Measurements from ENCODE around the gene KCNH1. TPM values are rescaled to one million over a fixed set of nuclear protein-coding genes. Genes with fewer than 3 reads are reported as not detected.

The KCNH1 gene
- total RNA-seq, 1 donor from 2014 or later = 0.10 TPM

DNA sequence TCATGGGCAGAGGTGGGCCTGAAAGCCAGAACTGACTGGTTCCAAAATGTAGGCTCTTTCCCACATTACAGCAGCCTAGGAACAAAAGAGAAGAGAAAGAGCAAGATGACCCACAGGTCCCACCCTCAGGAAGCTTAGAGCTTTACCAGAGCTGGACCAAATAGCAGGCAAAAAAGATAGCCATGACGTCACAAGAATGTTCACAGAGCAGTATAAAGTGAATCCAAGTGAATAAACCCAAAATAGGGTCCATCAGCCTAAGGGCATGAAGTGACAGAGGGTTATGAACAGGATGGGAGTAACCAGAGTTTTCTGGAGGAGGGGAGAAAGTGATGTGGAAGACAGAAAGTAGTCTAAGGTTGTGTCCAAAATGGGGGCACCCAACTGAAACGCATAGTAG, 221.2 kb downstream of the KCNH1 start:
- Mint-ChIP-seq H3K36me3 (ENCODE audit: low read depth, unreplicated experiment) (no peaks in the 10 kb centered on the region), H3K27me3 (ENCODE audit: unreplicated experiment) (no peaks in the 10 kb centered on the region), H3K9me3 (ENCODE audit: unreplicated experiment) (no peaks in the 10 kb centered on the region), H3K27ac (ENCODE audit: unreplicated experiment) (no peak overlapping the region), H3K4me1 (ENCODE audit: unreplicated experiment) (no peaks in the 10 kb centered on the region), H3K4me3 (ENCODE audit: unreplicated experiment) (no peak overlapping the region)
- TF ChIP-seq, protein P1, sequence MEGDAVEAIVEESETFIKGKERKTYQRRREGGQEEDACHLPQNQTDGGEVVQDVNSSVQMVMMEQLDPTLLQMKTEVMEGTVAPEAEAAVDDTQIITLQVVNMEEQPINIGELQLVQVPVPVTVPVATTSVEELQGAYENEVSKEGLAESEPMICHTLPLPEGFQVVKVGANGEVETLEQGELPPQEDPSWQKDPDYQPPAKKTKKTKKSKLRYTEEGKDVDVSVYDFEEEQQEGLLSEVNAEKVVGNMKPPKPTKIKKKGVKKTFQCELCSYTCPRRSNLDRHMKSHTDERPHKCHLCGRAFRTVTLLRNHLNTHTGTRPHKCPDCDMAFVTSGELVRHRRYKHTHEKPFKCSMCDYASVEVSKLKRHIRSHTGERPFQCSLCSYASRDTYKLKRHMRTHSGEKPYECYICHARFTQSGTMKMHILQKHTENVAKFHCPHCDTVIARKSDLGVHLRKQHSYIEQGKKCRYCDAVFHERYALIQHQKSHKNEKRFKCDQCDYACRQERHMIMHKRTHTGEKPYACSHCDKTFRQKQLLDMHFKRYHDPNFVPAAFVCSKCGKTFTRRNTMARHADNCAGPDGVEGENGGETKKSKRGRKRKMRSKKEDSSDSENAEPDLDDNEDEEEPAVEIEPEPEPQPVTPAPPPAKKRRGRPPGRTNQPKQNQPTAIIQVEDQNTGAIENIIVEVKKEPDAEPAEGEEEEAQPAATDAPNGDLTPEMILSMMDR (IDR thresholded peaks at IDR 0.05; ENCODE audit: unreplicated experiment) = no peak
- no peak for DNase-seq (ENCODE audit: low spot score)

DNA sequence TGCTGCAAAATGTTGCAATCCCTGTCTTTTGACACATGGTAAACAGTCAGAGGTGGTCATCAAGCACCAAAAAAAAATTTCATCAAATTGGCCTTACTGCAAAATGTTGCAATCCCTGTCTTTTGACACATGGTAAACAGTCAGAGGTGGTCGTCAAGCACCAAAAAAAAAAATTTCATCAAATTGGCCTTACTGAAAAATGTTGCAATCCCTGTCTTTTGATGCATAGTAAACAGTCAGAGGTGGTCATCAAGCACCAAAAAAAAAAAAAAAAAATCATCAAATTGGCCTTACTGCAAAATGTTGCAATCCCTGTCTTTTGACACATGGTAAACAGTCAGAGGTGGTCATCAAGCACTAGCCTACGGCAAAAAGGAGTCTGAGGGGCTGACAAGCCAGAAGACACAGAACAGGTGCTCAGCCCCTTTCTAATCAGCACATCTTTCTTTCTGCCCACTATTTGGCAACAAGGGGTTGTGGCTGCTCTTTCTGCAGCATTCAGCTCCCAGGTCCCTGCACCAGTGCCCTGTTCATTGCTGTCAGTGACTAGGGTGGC, 223.8 kb downstream of the KCNH1 start:
- H3K27me3 Mint-ChIP-seq (ENCODE audit: unreplicated experiment) = no peaks in the 10 kb centered on the region
- no peaks in the 10 kb centered on the region for H3K9me3 Mint-ChIP-seq (ENCODE audit: unreplicated experiment)
- H3K36me3 Mint-ChIP-seq (ENCODE audit: low read depth, unreplicated experiment) = no peaks in the 10 kb centered on the region
- no peak overlapping the region for H3K4me3 Mint-ChIP-seq (ENCODE audit: unreplicated experiment)
- TF ChIP-seq, protein P1 (IDR thresholded peaks at IDR 0.05; ENCODE audit: unreplicated experiment) = no peak
- DNase-seq (ENCODE audit: low spot score) = no peak
- H3K27ac Mint-ChIP-seq (ENCODE audit: unreplicated experiment) = no peak overlapping the region
- H3K4me1 Mint-ChIP-seq (ENCODE audit: unreplicated experiment) = no peaks in the 10 kb centered on the region

DNA sequence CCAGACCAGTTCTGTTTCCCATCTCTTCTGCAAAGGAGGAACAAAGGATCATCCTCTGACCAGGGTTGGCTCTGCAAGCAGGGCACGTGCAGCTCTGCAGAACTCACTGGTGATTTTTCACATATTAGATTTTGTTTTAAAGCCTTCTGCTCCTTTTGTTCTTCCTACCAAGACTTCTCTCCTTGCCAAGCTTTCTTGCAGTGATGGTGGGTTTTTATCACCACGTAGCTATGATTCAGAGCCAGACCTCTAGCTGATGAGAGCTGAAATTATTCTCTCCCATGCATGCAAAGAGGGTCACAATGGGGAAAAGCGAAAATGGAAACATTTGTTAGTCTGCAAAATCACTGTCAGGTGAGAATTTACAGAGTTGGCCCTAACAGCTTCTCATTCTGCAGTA, 225.2 kb downstream of the KCNH1 start:
- Mint-ChIP-seq H3K4me3 (ENCODE audit: unreplicated experiment) (no peak overlapping the region), H3K9me3 (ENCODE audit: unreplicated experiment) (no peaks in the 10 kb centered on the region), H3K27me3 (ENCODE audit: unreplicated experiment) (no peaks in the 10 kb centered on the region), H3K4me1 (ENCODE audit: unreplicated experiment) (no peaks in the 10 kb centered on the region), H3K36me3 (ENCODE audit: low read depth, unreplicated experiment) (no peaks in the 10 kb centered on the region), H3K27ac (ENCODE audit: unreplicated experiment) (no peak overlapping the region)
- DNase-seq (ENCODE audit: low spot score) = no peak
- TF ChIP-seq, protein P1 (IDR thresholded peaks at IDR 0.05; ENCODE audit: unreplicated experiment) = no peak

DNA sequence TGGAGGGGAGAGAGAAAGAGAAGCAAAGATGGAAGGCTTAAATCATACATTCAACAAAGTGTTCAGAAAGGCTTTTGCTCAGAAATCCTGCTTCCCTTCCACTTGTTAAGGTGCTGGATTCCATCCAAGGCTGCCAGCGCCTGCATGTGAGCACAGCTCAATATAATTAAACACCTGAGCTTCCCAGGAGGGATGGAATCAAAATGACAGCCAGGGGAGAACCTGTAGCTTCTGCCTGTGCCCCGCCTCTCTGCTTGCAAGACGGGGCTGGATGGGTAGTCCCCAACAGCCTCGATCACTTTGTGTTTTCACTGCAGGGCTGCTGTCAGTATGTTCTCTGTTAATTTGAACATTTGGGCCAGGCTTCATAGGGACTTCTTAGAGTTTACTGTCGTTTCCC, 225.7 kb downstream of the KCNH1 start:
- no peak overlapping the region for H3K27ac Mint-ChIP-seq (ENCODE audit: unreplicated experiment)
- no peaks in the 10 kb centered on the region for H3K27me3 Mint-ChIP-seq (ENCODE audit: unreplicated experiment)
- no peaks in the 10 kb centered on the region for H3K4me1 Mint-ChIP-seq (ENCODE audit: unreplicated experiment)
- H3K9me3 Mint-ChIP-seq (ENCODE audit: unreplicated experiment) = no peaks in the 10 kb centered on the region
- no peaks in the 10 kb centered on the region for H3K36me3 Mint-ChIP-seq (ENCODE audit: low read depth, unreplicated experiment)
- DNase-seq (ENCODE audit: low spot score) = no peak
- TF ChIP-seq, protein P1 (IDR thresholded peaks at IDR 0.05; ENCODE audit: unreplicated experiment) = no peak
- no peak overlapping the region for H3K4me3 Mint-ChIP-seq (ENCODE audit: unreplicated experiment)

DNA sequence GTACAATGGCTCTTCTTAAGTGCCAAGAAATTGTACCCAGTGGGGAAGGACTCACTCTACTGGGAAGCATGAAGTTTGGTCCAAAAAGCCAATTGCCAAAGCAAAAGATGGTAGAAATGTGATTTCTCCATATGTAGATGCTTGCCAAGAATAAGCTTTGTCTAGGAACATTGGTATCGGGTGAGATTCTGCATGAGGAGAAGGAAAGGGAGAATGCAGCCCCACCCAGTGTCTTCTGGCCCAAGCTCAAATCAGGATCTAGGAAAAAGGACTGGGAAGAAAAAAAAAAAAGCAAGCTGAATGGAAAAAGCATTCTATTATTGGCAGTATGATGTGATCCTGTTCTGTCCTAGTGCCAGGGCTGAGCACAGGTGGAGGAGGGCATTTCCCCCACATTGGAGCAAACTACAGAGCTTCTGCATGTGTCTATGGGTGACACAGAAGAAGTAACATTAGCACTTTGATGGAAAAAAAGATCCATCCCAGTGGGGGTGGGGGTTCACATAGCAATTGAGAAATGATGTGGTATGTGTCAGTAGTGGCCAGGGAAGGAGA, 226.6 kb downstream of the KCNH1 start:
- TF ChIP-seq, protein P1 (IDR thresholded peaks at IDR 0.05; ENCODE audit: unreplicated experiment) = no peak
- Mint-ChIP-seq H3K36me3 (ENCODE audit: low read depth, unreplicated experiment) (no peaks in the 10 kb centered on the region), H3K4me1 (ENCODE audit: unreplicated experiment) (no peaks in the 10 kb centered on the region), H3K9me3 (ENCODE audit: unreplicated experiment) (no peaks in the 10 kb centered on the region), H3K27ac (ENCODE audit: unreplicated experiment) (no peak overlapping the region), H3K4me3 (ENCODE audit: unreplicated experiment) (no peak overlapping the region), H3K27me3 (ENCODE audit: unreplicated experiment) (no peaks in the 10 kb centered on the region)
- DNase-seq (ENCODE audit: low spot score) = no peak

Data from endothelial cell (in vitro differentiated cells).